ENCODE data around the gene IL4R.

The IL4R gene

DNA sequence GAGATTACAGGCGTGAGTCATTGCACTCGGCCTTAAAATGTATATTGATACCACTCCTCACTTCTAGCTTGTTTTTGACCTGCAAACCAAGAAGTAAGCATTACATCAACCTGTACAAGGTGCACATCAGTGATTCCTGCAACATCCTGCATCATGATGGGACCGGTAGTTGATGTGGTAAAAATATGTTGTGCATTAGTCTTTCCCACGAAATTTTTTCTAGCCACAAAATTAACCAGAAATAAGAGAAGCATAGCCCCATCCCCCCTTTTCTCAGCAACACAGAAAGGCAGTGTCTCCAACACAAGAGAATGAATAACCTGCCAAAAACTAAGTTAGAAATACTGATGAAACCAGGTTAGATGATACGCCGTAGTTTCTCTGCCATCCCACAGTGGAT is 24.1 kb upstream of the IL4R start:
- DNase-seq = no peak

DNA sequence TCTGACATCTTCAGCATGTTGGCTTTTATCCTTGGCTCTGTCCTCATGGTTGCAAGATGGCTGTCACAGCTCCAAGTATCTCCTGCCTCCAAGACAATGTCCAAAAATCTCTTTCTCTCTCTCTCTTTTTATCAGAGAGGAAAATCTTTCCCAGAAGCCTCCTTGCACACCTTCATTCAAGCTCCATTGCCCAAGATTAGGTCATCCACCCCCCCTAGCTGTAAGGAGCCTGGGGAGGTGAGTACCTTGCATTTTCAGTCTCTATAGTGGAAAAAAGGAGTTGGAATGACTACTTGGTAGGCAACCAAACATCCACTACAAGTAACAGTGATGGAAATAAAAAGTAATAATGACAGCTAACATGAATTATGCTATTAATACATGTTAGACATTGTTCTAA is 23.2 kb upstream of the IL4R start:
- no peak for DNase-seq

DNA sequence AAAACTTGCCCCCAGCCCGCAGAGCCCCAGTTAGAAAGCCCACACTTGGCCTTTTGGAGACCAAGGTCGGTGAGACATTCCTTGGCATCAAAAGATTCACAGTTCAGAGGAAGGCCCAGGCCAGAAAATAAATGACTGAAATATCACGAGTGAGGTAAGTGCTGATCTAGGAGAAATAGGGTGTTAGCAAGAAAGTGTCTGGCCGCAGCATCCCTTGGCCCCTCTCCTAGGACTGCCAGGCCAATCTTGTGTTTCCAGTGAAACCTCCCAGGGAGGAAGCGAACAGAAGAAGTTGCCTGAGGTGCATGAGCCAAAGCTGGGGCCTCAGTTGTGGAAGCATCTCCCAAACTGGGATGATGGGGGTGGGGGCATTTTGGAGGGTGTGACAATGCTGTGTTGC is 22.7 kb upstream of the IL4R start:
- DNase-seq = no peak

DNA sequence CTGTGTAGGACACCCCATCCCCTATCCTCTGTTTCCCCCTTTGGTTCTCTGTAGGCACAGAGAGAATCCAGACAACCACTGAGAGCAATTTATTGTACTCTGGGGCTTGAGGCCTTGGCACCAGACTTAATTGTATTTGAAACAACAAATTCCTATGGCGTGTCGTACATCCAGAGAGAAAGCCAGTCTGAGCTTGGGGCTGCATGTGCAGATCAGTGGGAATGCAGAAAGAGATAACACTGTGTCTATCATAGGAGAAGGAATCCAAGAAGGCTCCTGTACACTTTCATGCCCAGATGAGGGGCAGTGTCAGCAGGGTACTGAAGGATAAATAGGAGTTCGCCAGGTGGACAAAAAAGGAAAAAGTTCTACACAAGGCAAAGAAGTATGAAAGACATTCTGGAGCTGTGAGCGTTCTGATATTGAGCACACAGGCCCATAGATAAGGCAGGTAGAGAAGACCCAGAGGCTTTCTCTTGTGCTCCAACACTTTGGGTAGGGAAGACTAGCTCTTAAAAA is 22.0 kb upstream of the IL4R start:
- DNase-seq = no peak

DNA sequence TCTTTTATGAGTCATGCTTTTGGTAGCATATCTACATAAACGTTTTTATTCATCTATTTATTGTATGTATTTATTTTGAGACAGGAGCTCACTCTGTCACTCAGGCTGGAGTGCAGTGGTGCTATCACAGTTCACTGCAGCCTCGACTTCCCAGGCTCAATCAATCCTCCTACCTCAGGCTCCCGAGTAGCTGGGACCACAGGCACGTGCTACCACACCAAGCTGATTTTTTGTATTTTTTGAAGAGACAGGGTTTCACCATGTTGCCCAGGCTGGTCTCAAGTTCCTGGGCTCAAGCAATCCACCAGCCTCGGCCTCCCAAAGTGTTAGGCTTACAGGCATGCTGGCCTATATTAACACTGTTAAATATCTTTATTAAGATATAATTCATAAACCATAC is 20.4 kb upstream of the IL4R start:
- no peak for DNase-seq

DNA sequence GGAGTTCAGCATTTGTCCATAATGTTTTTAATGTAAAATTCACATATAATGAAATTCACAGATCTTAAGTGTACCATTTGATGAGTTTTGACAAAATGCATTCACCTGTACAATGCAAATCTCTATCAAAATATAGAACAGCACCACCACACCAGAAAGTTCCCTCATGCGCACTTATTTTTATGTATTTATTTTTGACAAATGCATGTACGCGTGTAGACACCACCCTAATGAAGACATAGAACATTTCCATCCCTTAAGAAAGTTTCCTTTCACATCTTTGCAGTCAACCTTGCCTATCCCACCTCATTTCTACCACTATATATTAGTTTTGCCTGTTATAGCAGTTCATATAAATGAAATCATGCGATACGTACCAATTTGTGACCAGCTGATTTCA is 15.6 kb upstream of the IL4R start:
- no peak for DNase-seq

DNA sequence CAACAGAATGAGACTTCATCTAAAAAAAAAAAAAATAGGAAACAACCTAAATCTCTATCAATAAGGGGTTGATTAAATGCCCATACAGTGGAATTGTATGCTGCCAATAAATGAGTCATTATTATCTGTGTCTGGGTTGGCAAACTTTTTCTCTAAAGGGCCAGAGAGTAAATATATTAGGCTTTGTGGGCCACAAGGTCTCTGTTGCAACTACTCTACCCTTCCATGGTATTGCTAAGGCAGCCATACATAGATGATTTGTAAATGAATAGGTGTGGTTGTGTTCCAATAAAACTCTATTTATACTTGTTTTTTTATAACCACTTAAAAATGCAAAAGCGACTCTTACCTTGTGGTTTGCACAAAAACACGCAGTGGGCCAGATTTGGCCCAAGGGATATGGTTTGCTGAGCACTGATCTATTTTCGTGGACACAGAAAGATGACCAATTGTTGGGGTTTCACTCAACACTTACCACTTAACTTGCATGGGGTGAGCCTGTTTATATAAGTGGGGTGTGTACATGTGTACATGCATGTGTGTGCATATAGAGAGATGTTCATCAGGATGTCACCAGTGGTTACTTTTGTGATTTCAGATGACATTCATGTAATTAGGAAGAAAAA is 12.4 kb upstream of the IL4R start:
- DNase-seq = no peak

DNA sequence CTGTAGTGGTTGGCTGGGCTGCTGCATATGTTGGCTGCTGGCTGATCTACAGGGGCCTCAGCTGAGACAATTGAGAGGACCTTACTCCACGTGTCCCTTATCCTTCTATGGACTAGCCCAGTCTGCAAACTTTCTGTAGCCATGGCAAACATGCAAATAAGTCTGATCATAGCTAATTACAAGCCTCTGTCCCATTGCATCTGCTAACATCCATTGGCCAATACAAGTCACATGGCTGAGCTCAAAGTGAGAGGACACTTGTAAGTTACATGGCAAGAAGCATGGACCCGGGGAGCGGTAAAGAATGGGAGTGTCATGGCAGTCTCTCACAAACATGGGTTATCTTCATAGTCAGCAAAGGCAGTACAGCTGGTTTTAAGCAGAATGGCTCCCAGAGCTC is 11.6 kb upstream of the IL4R start:
- no peak for DNase-seq

DNA sequence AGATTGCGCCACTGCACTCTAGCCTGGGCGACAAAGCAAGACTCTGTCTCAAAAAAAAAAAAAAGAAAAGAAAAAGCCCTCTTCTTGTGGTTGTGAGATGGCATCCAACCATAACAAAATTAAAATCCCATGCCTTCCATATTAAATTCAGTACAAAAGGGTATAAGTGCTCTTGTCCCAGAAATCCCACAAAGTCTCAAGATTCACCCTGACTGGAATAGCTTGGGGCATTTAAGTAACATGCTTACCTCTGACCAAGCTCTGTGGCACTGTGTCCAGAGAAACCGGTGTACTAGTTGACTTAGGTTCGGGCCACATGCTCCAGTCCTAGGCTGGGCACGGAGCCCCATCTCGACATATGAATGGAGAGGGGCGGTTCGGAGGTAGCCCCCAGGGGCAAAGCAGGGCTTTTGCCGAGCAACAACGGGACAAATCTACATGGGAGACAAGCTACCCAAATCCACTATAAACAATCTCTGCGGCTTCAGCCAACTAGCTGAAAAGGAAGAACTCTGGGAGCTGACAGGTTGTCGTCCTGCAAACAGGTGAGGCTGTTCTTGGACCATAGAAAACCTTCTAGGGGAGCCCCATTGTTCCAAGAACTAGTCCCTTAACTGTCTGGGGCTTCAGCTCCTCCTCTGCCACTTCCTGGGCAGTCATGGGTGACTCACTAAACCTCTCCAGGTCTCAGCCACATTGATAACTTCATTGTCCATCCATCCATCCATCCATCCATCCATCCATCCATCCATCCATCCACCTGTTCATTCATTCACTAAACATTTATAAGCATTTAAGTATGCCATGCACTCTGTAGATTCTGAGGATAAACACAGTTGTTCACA is 10.3 kb upstream of the IL4R start:
- DNase-seq = no peak

DNA sequence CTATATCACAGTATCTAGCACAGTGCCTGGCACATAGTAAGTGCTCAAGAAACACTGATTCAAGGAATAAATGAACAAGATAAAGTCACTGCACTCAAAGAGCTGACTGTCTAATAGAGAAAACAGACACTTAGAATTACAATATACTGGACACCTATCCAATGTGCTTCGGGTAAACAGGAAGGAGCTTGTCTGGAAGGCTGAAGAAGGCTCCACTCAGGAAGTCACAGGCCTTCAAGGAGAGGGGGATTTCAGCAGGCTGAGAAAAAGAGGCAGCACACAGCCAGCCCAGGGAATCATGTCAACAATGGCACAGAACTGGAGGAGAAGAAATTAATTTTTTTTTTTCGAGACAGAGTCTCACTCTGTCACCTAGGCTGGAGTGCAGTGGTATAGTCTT is 9.7 kb upstream of the IL4R start:
- DNase-seq = no peak

DNA sequence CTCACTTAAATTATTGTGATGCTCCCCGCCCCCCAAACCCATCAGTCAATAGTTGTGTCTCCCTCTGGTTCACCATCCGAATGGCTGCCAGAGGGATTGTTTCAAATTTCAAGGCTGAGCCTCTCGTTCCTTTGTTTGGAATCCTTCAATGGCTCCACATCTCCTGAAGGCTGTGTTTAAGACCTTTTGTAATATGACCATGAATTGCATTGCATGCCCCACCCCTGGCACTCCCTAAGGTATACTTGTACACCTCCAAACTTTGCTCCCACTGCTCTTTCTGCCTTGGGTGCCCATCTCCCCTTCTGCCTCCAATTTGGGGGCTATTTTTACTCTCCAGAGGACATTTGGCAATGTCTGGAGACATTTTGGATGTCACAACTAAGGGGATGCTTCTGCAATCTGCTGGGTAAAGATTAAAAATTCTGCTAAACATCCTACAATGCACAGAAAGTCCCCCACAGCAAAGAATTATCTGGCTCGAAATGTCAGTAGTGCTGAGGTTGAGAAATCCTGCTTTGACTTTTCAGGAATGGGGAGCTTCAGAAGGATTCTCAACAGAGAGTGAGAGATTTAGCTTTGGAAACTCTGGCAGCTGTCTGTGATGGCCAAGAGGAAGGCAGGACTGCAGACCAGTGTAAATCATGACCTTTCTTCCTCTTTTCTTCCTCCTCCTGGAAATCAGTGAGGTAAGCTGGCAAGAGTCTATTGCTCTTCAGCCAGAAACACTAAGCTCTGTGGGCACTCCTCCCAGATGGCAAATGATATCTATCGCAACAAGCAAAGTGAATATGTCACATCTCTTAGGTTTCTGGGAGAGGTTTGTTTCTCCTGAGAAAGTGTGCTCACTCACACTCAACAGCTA is 8.7 kb upstream of the IL4R start:
- no peak for DNase-seq

DNA sequence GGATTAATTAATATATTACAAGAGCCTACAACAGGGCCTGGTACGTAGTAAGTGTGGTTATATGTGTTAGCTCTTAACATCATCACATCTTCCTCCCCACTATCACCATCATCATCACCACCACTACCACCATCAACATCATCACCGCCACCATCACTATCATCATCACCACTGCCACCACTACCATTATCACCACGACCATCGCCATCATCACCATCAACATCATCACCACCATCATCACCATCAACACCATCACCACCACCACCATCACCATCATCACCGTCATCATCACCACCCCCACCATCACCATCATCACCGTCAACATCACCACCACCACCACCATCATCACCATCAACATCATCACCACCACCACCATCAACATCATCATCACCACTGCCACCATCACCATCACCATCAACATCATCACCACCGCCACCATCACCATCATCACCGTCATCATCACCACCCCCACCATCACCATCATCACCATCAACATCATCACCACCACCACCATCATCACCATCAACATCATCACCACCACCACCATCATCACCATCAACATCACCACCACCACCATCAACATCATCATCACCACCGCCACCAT is 7.8 kb upstream of the IL4R start:
- DNase-seq = no peak

DNA sequence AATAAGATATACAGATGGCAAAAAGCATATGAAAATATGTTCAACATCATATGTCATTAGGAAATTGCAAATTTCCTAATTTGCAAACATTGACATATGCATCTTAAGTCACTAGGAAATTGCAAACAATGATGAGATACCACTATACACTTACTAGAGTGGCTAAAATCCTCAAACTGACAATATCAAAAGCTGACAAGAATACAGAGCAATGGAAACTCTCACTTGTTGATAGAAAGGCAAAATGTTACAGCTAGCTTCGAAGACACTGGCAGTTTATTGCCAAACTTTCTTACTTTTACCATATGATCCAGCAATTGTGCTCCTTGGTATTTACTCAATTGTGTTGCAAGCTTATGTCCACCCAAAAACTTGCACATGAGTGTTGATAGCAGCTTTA is 5.0 kb upstream of the IL4R start:
- DNase-seq = no peak

DNA sequence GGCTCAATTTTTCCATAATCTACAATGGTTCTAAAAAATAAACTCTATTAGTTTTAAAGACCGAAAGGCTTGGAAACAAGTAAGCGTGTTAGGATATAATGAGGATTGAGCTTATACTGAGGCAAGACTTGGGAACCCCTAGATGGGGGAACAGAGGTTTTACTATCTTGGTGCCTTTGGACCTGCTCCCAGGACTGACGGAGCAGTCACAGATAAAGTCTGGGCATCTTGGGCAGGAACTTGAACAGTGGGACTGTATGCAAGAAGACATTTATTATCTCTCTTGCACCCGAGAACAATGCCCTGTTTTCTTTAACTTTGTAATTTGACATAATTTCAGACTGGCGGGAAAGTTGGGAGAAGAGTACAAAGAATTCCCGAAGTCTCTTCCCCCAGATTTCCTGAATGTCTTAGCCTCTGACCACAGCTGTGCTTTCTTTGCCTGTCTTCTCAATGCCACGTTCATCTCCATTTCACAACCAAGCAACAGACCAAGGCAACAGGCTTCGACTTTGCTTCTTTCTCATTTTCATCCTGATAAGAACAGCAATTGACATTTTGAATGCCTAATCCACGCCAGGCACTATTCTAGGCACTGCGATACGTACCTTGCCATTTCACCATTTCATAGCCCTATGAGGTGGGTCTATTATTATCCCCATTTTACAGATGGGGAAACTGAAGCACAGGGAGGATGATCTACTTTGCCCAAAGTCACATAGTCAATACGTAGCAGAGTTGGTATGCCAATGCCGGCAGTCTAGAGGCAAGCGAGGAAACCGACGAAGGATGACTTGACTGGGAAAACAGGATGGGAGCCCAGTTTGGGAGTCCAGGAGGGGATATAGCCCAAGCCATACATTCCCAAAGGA is 3.0 kb upstream of the IL4R start:
- no peak for DNase-seq

DNA sequence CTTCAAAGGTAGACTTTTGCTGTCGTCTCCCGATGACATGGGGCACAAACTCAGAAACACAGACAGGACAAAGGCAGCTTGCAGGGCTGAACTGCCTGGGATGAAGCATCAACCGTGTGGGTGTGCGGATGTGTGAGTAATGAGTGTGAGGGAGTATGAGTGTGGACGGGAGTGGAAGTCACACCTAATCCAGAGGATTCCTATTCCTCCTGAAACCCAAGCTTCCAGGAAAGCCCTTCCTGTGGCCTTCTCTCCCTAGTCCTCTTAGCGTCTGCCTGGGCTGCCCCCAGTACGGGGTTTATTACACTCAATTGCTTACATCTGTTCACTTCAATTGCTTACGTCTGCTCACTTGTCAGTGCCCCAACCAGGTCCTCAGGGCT is 2.3 kb upstream of the IL4R start:
- no peak for DNase-seq

DNA sequence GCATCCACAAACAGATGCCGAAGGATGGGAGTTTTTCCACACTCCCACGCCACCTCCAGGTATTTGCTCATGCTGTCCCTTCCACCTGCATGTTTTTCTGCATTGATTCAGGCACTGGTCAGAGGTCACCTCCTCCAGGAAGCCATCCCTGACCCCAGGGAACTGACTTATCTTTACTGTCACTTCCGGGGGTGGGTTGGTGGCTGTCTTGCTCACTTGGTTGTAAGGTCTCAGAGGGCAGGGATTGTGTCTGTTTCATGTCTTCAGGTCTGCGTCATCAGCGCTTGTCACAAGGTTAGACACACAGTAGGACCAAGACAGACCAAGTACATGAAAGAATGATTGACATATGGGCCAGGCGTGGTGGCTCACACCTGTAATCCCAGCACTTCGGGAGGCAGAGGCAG is 1.9 kb upstream of the IL4R start:
- DNase-seq = no peak

DNA sequence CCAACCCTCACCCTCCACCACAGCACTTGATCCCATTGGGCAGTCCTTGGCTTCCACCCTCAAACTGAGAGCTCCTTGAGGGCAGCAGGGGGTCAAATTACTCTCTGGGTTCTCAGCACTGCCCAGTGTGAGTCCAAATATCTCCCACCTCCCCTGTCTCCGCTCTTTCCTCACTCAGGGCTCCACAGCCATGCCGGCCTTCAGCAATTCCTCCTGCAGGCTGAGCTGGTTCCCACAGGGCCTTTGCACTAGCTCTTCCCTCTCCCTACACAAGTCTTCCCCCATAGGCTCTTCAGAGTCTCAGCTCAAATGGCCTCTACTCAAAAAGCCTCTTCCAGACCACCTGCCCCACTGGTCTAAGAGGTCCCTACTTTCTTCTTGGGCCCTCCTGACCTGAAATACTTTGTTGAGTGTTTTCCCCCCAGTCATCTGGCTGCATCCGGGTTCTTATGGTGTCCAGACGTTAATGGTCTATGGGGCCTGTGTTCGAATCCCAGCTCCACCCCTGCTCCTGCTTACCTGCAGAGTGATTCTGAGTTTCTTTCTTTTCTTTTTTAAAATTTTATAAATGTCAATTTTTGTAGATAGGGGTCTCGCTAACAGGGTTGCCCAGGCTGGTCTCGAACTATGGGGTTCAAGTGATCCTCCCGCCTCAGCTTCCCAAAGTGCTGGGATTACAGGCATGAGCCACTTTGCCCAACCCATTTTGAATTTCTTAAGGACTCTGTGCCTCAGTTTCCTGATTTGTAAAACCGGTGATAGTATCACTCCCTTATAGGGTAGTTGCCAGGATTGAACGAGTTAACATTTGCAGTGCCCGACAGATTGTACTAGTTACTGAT is 973 bp upstream of the IL4R start:
- DNase-seq = no peak

DNA sequence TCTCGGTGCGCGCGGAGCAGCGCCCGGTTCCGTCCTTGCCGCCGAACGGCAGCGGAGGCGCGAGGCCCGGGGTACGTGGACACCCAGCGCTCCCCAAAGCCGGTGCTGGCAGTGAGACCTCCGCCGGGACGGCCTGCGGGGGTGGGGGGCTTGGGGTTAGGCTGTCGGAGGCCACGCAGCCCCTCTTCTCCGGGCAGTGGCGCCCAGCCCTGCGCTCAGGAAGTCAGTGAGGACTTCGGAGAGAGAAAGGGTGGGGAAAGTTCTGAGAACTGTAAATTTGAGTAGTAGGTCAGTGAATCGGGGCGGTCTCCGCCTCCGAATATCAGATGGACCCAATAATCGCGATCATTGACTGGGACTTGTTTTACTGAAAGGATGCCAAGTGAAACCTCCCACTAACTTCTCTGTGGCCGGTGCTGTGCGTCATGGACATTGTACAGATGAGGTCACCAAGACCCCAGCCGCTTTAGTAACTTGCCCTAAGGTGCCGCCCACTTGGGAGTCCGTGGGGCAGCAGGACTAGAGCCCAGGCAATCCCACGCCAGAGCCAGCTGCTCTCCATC is 468 bp downstream of the IL4R start:
- no peak for DNase-seq

DNA sequence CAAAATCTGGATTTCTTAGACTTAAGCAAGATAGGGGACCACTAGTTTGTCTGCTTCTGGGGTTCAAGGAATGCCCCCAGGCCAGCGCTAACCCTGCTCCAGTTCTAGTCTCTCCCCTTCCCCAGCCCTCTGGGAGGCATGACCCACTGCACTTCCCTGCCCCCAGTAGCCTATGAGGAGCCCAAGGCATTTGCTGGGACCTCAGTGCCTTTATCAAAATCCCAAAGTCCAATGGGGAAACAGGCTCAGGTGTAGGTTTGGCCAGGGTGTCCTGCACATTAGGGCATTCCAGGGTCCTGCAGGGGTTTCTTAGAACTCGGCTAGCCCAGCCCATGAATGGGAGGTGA is 1.2 kb downstream of the IL4R start:
- no peak for DNase-seq

DNA sequence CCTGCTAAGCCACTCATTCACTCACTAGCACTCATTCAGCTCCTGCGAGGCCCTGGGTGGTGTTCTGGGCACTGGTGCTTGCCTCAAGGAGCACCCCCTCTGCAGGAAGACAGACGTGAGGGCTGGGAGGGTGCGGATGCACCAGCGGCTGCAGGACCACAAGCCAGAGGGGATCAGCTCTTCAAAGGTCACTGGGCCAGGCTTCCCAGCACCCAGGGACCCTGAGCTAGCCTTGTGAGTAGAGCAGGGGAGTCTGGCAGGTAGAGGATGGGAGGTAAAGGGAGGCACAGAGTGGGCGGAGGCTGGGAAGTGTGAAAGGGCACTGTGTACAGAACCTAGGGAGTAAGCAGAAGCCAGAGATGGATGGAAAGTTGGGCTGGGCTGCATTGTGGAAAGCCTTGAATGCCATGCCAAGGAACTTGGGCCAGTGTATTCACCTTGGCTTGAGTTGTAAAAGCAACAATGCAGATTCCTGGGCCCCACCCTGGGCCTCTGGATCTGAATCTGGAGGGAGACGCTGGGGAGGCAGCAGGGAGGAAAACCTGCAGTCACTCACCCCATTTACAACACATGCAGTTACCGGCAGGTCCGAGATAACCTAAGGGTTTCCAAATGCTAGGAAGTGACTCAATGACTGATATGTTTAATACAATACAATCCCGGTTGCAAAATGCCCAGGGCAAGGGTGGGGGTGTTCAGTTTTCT is 1.7 kb downstream of the IL4R start:
- DNase-seq = no peak

Data from NCI-H748 treated with DMSO at 0.1 percent for 48 hours (cell line).